Measurements from ENCODE around the gene POMC.
A peak's percentile ranks its signal among the peaks of the same experiment; 100 is the strongest.

DNA sequence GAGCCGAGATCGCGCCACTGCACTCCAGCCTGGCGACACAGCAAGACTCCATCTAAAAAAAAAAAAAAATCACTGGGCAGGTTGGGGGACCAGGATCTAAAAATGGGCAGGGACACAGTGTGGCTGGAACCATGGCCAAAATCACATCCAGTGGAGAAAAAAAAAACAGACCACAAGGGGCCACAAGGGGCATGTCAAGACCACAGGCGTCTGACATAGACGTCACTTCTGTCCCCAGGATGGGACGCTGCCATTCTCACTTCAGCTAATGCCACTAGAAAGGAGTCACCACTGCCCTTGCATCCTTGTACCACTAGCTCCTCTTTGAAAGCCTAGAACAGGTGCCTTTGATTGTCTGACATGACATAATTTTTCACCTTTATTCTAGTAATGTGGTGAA, 2.5 kb upstream of the POMC start:
- TF ChIP-seq, protein P1, sequence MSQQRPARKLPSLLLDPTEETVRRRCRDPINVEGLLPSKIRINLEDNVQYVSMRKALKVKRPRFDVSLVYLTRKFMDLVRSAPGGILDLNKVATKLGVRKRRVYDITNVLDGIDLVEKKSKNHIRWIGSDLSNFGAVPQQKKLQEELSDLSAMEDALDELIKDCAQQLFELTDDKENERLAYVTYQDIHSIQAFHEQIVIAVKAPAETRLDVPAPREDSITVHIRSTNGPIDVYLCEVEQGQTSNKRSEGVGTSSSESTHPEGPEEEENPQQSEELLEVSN (IDR thresholded peaks at IDR 0.05): no peak
- TF ChIP-seq YY1 (IDR thresholded peaks at IDR 0.05; ENCODE audit: low read depth, low read length) (no peak), SP2 (IDR thresholded peaks at IDR 0.05; ENCODE audit: low read length) (no peak), MAFK (IDR thresholded peaks at IDR 0.05; ENCODE audit: low read depth, low read length) (no peak), EZH2 (IDR thresholded peaks at IDR 0.05; ENCODE audit: low read depth, low read length, severe bottlenecking) (no peak), POLR2A (IDR thresholded peaks at IDR 0.05; ENCODE audit: control extremely low read depth in 1 of 2, low read depth in 2 of 2, low read length in 2 of 2) (no peak), JUND (IDR thresholded peaks at IDR 0.05; ENCODE audit: low read length) (no peak), USF2 (IDR thresholded peaks at IDR 0.05; ENCODE audit: low read length) (no peak), SIX5 (IDR thresholded peaks at IDR 0.05; ENCODE audit: low read depth, low read length) (no peak), GTF2F1 (IDR thresholded peaks at IDR 0.05; ENCODE audit: borderline replicate concordance, low read depth, low read length) (no peak), SP1 (IDR thresholded peaks at IDR 0.05; ENCODE audit: low read depth, low read length) (no peak)
- TF ChIP-seq, protein P2, sequence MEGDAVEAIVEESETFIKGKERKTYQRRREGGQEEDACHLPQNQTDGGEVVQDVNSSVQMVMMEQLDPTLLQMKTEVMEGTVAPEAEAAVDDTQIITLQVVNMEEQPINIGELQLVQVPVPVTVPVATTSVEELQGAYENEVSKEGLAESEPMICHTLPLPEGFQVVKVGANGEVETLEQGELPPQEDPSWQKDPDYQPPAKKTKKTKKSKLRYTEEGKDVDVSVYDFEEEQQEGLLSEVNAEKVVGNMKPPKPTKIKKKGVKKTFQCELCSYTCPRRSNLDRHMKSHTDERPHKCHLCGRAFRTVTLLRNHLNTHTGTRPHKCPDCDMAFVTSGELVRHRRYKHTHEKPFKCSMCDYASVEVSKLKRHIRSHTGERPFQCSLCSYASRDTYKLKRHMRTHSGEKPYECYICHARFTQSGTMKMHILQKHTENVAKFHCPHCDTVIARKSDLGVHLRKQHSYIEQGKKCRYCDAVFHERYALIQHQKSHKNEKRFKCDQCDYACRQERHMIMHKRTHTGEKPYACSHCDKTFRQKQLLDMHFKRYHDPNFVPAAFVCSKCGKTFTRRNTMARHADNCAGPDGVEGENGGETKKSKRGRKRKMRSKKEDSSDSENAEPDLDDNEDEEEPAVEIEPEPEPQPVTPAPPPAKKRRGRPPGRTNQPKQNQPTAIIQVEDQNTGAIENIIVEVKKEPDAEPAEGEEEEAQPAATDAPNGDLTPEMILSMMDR (IDR thresholded peaks at IDR 0.05; ENCODE audit: control extremely low read depth in 1 of 3, insufficient read depth in 1 of 3, low read depth in 1 of 3, low read length in 3 of 3): 0 out of 4 replicates have a peak, but pooled peaks of 1 of the 3 experiments have one; percentile 6
- TF ChIP-seq, protein P3, sequence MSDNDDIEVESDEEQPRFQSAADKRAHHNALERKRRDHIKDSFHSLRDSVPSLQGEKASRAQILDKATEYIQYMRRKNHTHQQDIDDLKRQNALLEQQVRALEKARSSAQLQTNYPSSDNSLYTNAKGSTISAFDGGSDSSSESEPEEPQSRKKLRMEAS (IDR thresholded peaks at IDR 0.05): no peak
- TF ChIP-seq, protein P4, sequence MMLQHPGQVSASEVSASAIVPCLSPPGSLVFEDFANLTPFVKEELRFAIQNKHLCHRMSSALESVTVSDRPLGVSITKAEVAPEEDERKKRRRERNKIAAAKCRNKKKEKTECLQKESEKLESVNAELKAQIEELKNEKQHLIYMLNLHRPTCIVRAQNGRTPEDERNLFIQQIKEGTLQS (IDR thresholded peaks at IDR 0.05; ENCODE audit: insufficient read depth, low read depth, low read length): no peak
